Activated CD8-positive, alpha-beta T cell treated with anti-CD3 and anti-CD28 coated beads for 36 hours (primary cell): Measurements from ENCODE around the gene HSPA8. TPM values are rescaled to one million over a fixed set of nuclear protein-coding genes. Genes with fewer than 3 reads are reported as not detected.

Source experiments
- ATAC-seq: fragments of 200-7000 bp; cut with Tn5 transposase; one replicate; pipeline ENCODE4 v1.10.0; 2021; ENCODE audit warnings: mild to moderate bottlenecking, moderate library complexity
- CTCF ChIA-PET: fragments of 350-600 bp; sonication (Branson Sonifier 250); formaldehyde crosslinking; loops from one replicate; lab custom pipeline; 2021; ENCODE audit warnings: antibody characterized with exemption; lab: Charles Lee
- POLR2A ChIA-PET: fragments of 350-600 bp; sonication (Branson Sonifier 250); formaldehyde crosslinking; loops from one replicate; lab custom pipeline; 2021; ENCODE audit warnings: antibody characterized with exemption; lab: Charles Lee
- DNase-seq: peaks from one replicate; pipeline ENCODE4 v3.0.0-alpha.2; 2020
- H3K27ac Mint-ChIP-seq: one replicate; pipeline ENCODE4 v1.8.0; 2021; ENCODE audit warnings: mild to moderate bottlenecking, mixed read lengths
- H3K27me3 Mint-ChIP-seq: one replicate; pipeline ENCODE4 v1.8.0; 2021; ENCODE audit warnings: mixed read lengths
- H3K36me3 Mint-ChIP-seq: one replicate; pipeline ENCODE4 v1.8.0; 2021; ENCODE audit warnings: low read depth, mixed read lengths
- H3K4me1 Mint-ChIP-seq: one replicate; pipeline ENCODE4 v1.8.0; 2021; ENCODE audit warnings: low read depth, mixed read lengths
- H3K4me3 Mint-ChIP-seq: one replicate; pipeline ENCODE4 v1.8.0; 2021; ENCODE audit warnings: mild to moderate bottlenecking, moderate library complexity, mixed read lengths
- H3K9me3 Mint-ChIP-seq: one replicate; pipeline ENCODE4 v1.8.0; 2021; ENCODE audit warnings: mixed read lengths
- intact Hi-C: fragments of 100-400 bp; cut with micrococcal nuclease; formaldehyde crosslinking; loops from one replicate; pipeline ENCODE4 v1.10.0; 2022
- total RNA-seq, 2 experiments: library from RNA; stranded (reverse); gene quantifications; one replicate each; pipeline ENCODE4 v1.2.3, GENCODE V29; 2021
- TF ChIP-seq, protein P1 (sequence below): fragments of 200-600 bp; IDR thresholded peaks from one replicate; pipeline ENCODE4 v1.8.0; 2022; ENCODE audit warnings: antibody characterized with exemption, mild to moderate bottlenecking

Gene HSPA8
- total RNA-seq, 2 experiments from 2014 or later, result 2,808 to 2,816 TPM

DNA sequence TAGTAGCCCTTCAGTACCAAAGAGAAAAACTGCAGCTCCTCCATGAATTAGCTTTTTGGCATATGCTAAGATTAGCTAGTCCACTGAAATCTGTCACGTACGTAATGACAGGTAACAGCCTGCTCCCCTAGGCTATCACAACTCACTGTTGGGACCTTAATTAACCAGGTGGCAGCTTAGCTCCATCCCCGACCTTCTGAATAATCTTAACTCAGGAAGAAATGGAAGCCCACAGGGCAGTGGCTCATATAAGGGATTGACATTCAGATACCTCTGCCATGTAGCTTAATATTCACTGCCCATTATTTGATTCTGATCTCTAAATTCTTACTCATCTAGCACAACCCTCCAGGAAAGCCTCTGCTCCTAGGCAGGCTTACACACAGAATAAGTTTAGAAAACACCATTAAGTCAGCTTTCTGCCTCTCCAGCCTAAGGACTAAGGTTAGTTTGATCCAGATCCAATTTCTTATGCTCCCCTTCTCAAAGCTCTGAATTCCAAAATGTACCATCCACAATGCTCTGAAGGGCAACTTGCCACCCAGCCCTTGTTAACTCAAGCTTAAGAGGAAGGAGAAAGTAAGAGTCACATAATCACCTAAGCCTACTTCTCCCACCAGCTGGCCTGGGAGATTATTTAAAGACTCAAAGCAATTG is 5.0 kb downstream of the HSPA8 start:
- Mint-ChIP-seq H3K9me3 (no peaks in the 10 kb centered on the region), H3K27ac (peak overlapping the region; percentile 99), H3K4me3 (peak overlapping the region; percentile 97), H3K4me1 (peaks cover 39% of the 10 kb centered on the region), H3K36me3 (peaks cover 69% of the 10 kb centered on the region), H3K27me3 (no peaks in the 10 kb centered on the region)
- TF ChIP-seq, protein P1, sequence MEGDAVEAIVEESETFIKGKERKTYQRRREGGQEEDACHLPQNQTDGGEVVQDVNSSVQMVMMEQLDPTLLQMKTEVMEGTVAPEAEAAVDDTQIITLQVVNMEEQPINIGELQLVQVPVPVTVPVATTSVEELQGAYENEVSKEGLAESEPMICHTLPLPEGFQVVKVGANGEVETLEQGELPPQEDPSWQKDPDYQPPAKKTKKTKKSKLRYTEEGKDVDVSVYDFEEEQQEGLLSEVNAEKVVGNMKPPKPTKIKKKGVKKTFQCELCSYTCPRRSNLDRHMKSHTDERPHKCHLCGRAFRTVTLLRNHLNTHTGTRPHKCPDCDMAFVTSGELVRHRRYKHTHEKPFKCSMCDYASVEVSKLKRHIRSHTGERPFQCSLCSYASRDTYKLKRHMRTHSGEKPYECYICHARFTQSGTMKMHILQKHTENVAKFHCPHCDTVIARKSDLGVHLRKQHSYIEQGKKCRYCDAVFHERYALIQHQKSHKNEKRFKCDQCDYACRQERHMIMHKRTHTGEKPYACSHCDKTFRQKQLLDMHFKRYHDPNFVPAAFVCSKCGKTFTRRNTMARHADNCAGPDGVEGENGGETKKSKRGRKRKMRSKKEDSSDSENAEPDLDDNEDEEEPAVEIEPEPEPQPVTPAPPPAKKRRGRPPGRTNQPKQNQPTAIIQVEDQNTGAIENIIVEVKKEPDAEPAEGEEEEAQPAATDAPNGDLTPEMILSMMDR, result no peak
- ChIA-PET CTCF (interaction anchor here (0.8 to 6.0 kb wide), 7 partner anchors 12 to 222 kb away, joined by 3 to 50 read pairs (median 4); no protein-coding TSS in a partner anchor), POLR2A (interaction anchor here (0.7 to 10.8 kb wide), 12 partner anchors 9 to 397 kb away, joined by 3 to 178 read pairs (median 5); partner anchors contain the start of gene HSPA8)
- ATAC-seq (no peak), DNase-seq (no peak)
- intact Hi-C loops, result loop anchor here (10.0 kb wide), 1 partner anchor 332 kb away; no protein-coding TSS in a partner anchor

DNA sequence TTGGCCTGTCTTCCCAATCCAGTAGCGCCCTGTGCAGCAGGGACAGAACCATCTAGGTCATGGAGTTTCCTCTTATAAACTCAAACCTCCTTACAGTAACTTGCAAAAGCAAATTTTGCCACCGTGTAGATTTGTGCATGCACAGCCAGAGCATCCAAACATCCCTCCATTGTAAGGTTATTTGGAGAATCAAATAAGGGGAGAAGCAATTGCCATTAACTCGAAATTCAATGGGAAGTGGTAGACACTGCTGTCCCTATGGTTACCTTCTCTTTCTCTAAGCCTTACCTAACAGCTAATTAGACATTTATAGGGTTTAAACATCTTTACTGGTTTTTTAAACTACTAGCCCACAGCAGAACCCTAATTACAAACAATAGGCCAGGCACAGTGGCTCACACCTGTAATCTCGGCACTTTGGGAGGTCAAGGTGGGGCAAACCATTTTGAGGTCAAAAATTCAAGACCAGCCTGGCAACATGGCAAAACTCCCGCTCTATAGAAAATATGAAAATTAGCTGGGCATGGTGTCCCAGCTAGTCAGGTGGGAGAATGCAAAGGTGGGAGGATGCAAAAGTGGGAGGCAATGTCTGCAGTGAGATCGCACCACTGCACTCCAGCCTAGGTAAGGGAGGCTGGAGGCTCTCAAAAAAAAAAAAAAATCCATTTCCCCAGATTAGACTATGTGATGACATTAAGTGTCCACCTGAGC is 6.6 kb downstream of the HSPA8 start:
- TF ChIP-seq, protein P1, result no peak
- Mint-ChIP-seq H3K27me3 (no peaks in the 10 kb centered on the region), H3K4me1 (peaks cover 39% of the 10 kb centered on the region), H3K4me3 (peak overlapping the region; percentile 97), H3K36me3 (peaks cover 53% of the 10 kb centered on the region), H3K27ac (peak overlapping the region; percentile 99), H3K9me3 (no peaks in the 10 kb centered on the region)
- ChIA-PET CTCF (interaction anchor here (0.7 to 6.0 kb wide), 18 partner anchors 9 to 217 kb away, joined by 3 to 50 read pairs (median 6); partner anchors contain the start of gene CRTAM), POLR2A (interaction anchor here (0.6 to 10.8 kb wide), 20 partner anchors 10 to 402 kb away, joined by 3 to 178 read pairs (median 4); partner anchors contain the start of genes CRTAM and HSPA8)
- DNase-seq, result no peak
- intact Hi-C loops, result loop anchor here (10.0 kb wide), 1 partner anchor 331 kb away; no protein-coding TSS in a partner anchor
- no peak for ATAC-seq

DNA sequence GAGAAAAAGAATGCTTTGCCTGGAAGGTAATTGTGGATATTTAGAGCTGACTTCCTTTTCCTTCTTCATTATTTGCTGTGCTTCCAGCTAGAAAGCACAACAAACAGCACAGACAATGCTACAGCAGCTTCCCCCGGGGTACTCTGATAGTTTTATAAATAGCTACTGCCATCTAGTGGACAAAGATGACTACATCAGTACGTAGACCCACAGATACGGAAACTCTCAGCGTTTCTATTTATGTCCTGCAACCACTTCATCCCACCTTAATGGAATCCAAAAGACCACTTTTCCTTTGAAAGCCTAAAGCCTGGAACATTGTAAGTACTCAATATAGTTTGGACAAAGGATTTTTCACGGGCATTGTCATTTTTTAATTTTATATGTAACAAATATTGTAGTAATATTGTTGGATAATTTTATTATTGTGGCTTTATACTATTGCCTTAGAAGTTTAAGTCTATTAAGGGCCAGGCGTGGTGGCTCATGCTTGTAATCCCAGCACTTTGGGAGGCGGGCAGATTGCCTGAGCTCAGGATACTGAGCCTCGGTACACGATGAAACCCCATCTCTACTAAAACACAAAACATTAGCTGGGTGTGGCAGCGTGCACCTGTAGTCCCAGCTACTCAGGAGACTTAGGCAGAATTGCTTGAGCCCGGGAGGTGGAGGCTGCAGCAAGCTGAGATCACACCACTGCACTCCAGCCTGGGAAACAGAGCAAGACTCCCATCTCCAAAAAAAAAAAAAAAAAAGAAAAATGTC is 7.5 kb downstream of the HSPA8 start:
- Mint-ChIP-seq H3K27me3 (no peaks in the 10 kb centered on the region), H3K4me3 (peak overlapping the region; percentile 12), H3K4me1 (peaks cover 39% of the 10 kb centered on the region), H3K9me3 (no peaks in the 10 kb centered on the region), H3K36me3 (peaks cover 44% of the 10 kb centered on the region), H3K27ac (peak overlapping the region; percentile 99)
- intact Hi-C loops, result loop anchor here (10.0 kb wide), 1 partner anchor 330 kb away; no protein-coding TSS in a partner anchor
- ChIA-PET POLR2A (interaction anchor here (0.6 to 10.8 kb wide), 26 partner anchors 10 to 280 kb away, joined by 3 to 178 read pairs (median 4); partner anchors contain the start of gene HSPA8), CTCF (interaction anchor here (0.6 to 6.0 kb wide), 37 partner anchors 9 to 475 kb away, joined by 3 to 50 read pairs (median 5); partner anchors contain the start of genes CRTAM and GRAMD1B)
- TF ChIP-seq, protein P1, result peak; percentile 83
- ATAC-seq (peak; percentile 73), DNase-seq (peak; percentile 39)

DNA sequence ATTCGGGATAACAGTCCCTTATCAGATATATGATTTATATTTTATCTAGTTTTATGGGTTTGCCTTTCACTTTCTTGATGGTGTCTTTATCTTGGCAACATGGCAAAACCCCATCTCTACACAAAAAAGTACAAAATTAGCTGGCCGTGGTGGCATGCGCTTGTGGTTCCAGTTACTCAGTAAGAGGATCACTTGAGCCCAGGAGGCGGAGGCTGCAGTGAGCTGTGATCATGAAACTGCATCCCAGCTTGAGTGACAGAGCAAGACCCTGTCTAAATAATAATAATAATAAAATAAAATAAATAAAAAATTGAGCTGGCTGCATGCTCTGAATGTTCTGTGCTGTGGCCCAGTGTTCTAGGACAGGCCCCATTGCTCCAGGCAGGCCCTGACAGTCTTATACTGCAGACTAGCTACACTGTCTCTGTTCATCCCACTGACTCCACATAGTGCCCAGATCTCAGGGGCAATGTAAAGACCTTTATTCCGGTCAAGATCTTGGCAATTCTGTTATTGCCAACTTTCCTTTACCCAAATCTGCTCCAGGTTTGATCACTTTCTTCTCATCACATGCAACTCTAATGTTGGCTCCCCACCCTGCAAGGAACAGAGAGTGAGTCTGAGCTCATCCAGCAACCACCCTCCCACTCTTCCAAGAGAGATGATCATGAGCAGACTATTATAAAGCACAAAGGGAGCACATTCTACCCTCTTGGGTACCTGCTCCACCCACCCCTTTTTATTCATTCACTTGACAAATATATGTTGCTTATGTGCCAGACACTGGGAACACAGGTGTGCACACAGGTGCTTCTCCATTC is 8.8 kb downstream of the HSPA8 start:
- Mint-ChIP-seq H3K27ac (peak overlapping the region; percentile 35), H3K9me3 (no peaks in the 10 kb centered on the region), H3K4me3 (no peak overlapping the region), H3K36me3 (peaks cover 31% of the 10 kb centered on the region), H3K4me1 (peaks cover 30% of the 10 kb centered on the region), H3K27me3 (no peaks in the 10 kb centered on the region)
- DNase-seq, result peak; percentile 38
- ChIA-PET CTCF (interaction anchor here (0.8 to 6.0 kb wide), 23 partner anchors 8 to 377 kb away, joined by 3 to 50 read pairs (median 6); partner anchors contain the start of gene GRAMD1B), POLR2A (interaction anchor here (0.8 to 10.8 kb wide), 22 partner anchors 8 to 219 kb away, joined by 3 to 178 read pairs (median 4); partner anchors contain the start of gene HSPA8)
- TF ChIP-seq, protein P1, result no peak
- ATAC-seq, result no peak
- intact Hi-C loops, result loop anchor here (10.0 kb wide), 1 partner anchor 328 kb away; no protein-coding TSS in a partner anchor
